ENCODE data around the gene FKBP11.

FKBP11 gene

DNA sequence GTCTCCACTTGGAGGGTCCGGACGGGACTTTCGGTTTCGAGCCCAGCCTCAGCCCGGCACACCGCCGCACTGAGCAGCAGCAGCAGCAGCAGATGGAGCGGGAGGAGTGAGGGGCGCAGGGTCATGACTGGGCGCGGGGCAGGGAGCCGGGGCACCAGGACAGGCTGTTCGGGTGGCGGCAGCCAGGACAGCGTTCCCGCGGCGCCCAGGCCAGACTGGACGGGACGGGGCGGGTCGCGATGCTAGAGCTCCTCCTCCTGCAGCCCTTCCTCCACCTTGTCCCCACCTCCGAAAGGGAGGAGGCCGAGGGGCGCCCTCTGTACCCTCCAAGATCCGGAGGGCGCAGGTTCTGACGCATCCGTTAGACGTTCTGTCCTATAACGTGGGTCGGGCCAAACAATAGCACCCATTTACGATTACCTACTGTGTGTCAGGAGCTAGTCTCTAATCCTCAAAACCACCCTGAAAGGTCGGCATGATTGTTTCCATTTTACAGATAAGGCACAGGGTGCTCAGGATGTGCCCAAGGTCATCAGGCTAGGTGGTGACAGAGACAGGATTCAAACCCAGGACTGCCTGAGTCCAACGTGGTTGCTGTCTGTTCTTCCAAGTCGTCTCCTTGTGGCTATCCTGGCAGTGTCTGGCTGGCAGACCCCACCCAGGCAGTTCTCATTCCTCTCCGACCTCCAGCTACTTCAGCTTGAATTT lies at the start of gene FKBP11:
FKBP11 (minus strand) TSS at position 189 of the 708 bp plus-strand sequence; CDS start at position 125, 64 bp downstream.
- DNase-seq, result peak; percentile 63

DNA sequence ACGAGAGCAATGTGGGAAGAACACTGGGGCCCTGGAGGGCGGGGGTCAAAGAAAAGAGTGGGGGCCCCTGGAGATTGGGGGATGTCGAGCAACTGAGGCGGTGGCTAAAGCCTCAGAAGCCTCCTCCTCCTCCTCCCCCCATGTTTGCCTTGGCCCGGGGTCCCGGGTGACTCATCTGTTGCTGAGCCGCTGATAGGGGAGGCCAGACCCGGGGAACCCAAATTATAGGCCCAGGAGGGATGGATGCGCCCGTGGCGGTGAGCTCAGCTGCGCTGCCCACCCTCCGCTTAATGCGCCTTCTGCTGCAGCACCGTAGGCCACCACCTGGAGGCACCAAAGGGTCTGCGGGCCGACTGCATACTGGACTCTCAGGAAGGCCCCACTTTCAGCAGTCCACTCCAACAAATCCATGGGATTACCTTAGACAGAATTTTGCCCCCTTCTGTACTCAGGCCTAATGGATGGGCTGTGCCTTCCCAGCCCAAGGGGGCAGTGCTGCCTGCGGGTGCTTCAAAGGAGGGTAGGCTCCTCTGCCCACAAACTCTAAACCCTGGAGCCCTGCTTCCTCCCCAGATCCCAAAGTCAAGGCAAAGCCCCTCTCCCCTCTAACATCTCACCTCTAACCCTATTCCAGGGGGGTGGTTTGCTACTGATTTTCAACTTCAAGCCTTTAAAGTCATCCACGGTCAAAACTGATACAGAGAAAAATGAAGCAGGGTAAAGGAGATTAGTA lies 48.8 kb upstream of the FKBP11 start:
- peak; percentile 33 for DNase-seq

DNA sequence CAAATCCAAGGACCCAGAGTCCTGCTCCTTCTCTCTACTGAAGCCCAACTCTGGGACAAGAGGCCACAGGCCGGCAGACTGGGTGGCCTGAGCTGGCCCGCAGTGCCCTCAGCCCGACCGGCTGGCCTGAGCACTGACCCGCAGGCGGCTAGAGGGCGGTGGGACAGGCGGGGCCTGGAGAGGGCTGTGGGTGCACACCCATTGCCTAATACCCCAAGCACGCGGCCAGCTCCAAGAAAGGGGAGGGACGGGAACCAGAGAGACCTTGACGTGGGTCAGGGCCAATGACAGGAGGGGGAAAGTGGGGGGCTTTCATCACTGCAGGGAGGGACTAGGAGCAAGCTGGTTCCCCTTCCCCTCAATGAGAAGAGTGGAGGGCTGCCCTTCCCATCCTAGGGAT lies 48.2 kb upstream of the FKBP11 start:
- DNase-seq, result no peak

DNA sequence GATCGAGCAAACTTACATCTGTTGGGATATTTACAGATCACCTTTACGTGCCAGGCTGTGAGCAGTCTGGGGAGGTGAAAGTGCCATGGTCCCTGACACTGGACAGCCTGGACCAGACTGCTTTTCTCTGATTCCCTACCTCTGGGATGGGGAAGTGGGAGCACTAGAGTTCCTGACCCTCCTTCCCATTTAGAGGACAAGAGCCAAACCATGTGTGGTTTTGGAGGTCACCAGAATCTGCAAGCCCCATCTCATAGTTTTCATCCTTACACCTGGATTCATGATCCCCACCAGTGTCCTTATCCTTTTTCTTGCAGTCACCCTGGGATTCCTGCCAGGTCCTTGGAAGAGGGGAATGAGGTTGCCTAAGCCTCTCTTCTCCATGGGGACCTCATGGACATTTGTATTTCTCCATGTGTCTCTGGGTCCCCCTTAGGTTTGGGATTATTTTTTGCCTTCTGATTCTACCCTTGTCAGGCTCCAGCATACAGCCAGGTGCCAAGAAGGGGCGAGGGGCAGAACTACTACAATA lies 47.7 kb upstream of the FKBP11 start:
- no peak for DNase-seq

DNA sequence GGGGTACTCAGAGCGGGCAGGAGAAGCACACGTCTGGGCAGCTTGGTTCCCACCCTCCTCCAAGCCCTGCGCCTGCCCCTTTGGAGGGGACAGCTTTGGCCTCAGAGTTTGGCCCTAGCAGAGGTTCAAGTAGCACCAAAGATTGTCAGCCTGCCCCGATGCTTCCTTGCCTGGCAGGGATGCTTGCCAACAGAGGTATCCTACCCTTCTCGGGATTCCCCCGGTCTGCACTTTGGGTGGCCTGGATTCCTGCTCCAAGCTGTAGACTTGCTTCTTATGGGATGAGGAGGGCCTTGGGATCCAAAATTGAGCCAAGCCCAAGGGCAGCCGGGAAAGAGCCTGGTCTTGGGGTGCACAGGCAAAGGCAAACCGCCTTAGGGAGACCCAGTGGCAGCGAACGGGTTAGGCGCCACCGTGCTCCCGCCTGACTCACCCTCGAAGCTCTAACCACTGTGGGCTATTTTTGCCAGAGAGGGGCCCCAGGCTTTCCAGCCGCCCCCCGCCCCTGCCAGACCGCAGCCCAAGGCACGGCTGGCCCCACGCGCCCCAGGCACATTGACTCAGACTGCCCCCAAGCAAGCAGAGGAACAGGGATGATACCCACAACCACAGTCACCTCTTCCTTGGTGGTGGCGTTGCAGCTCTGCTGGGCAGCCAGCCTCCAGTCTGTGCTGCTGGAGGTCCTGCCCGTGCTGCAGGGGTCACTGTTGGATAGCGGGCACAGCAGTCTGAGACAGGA lies 47.1 kb upstream of the FKBP11 start:
- no peak for DNase-seq

DNA sequence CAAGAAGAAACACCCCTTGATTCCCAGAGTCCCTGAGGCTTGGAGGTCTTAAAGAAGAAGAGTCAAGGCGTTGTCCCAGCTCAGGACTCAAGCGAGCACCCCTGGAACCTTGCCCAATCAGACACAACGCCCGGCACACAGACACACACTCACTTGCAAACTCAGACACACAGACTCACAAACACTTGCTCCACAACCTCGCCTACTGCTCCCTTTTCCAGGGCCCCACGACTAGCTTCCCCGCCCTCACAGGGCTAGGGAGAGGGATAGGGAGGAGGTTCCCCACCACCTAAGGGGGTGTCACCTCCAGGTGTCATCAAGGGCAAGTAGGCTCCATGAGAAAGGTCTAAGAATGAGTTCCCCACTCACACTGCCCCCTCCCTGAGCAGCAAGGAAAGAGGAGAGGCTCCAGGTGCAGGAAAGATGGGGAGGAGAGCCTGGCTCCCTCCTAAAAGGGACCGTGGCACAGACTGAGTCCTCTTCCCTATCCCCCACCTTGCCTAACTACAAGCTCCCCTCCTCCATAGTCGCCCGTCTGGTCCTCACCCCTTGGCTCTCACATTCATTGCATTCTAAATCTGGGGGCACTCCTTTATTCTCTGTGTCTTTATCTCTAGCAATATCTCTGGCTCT lies 45.5 kb upstream of the FKBP11 start:
- no peak for DNase-seq

DNA sequence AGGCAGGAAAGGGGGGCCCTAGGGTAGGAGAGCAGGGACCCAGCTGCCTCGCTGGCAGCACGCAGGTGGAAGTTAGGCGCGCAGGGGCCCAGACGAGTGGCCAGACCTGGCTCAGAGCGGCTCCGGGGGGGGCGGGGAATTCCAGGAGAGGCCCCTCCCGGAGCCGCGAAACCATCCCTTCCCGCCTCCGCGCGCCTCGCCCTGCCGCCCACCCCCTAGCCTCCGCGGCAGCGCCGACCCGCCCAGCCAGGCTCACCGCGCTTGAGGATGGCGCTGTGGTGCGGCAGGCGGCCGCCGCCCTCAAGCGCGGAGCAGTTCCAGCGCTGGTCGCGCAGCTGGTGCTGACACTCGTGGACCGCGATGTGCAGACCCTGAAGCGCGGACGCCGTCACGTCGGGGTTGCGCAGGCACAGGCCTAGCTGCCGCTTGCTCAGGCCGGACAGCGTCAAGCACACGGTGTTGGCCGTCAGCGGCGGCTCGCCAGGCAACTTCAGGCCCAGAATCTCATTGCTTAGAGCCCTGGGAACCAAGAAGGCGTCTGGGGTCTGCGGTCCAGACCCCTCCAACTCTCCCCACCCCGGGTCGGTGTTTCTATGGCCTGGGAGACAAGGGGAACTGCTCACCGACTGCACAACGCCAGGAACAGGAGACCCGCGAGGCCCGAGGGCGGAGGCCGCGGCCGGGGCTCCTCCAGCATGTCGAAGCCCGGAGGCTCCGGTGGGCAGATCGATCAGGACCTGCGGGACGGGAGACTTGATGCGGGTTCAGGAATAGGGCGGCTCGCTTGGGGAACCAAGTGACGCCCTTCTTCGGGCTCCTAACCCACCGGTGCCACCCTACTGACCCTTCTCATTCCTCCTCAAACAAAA lies 44.8 kb upstream of the FKBP11 start:
- peak; percentile 34 for DNase-seq

DNA sequence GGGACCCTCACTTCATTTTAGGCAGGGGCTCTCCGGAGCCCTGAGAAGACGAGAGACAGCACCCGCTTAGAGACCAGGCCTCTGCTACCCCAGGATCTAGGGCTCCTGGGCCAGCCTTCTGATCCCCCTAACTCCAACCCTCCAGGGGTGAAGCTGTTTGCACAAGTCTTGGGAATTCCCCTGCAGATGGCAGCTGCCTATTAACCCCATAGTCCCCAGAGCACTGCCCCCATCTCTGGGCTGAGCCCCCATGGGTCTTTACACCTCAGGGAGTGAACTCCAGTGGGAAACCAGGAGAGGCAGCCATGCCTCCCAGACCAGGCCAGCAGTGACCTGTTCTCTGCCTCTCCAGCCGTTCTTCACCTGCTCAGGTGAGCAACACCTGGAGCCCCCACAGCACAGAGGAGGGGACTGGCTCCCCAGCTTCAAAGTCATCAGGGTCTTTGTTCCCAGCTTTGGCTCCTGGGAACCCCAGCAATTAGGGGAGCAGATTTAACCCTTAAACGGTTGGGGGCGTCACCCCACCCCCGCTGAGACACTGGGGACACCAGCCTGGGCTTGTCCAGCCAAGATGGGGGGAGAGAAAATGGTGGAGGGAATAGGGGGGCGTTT lies 44.0 kb upstream of the FKBP11 start:
- DNase-seq, result no peak

DNA sequence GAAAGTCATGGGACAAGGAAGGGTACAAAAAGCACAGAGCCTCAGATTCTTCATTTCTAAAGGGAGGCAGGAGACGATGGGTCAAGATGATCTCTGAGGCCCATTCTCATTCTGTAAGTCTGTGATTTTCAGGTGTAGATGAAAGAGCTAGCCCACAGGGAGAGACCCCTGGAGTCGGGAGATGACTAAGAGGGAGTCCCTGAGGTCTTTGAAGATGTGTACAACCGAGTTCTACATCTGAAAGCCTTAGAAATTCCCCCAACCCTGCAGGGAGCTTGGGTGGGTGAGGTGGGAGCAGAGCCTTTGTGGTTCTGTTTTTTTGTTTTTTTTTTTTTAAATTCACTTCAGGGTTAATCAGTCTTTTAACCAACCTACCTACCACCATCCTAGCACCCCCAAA lies 43.2 kb upstream of the FKBP11 start:
- no peak for DNase-seq

DNA sequence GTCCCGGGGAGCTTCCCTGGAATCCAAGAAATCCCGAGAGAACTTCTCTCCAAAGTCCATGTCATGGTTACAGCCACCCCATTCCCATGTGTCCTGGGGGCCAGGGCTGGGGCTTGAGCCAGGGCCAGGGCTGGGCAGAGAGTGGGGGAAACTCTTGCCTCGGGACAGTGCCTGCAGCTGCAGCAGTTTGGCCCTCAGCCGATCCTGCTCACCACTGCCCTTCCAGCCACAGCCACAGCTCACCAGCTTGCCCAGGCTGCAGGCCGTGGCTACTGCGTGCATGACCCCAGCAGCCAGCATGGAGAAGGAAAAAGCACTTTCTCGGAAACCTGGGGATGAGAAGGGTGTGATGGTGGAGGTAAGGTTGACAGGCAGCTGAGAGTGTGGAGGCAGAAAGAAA lies 42.7 kb upstream of the FKBP11 start:
- DNase-seq, result no peak

DNA sequence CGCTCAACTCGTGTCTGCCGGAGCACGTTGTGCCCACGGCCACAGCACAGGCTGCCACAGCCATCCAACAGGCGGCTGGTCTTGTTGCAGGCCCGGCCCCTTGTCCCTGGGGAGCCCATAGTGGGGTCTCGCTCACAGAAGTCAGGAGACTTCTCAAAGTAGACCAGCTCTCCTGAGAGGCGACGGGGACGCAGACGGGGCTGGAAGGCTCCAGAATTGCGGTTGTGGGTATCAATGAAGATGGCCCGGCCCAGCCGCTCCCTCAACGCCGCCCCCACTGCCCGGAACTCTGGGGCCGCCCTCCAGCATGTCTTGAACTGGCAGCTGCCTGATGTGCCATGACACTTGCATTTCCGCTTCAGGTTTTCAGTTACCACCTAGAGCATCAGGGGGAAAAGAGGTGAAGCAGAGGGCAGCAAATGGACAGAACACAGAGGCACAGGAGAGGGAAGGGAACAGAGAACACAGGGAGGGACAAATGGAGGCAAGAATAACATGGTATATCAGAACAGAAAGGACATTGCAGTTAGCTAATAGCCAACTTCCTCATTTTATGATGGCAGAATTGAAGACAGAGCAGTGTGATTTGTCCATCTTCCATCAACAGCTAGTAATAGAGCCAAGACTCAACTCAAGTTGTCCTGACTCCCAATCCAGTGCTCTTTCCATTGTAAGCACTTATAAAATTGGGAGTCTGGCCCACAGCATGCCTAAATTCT lies 41.0 kb upstream of the FKBP11 start:
- DNase-seq, result no peak

DNA sequence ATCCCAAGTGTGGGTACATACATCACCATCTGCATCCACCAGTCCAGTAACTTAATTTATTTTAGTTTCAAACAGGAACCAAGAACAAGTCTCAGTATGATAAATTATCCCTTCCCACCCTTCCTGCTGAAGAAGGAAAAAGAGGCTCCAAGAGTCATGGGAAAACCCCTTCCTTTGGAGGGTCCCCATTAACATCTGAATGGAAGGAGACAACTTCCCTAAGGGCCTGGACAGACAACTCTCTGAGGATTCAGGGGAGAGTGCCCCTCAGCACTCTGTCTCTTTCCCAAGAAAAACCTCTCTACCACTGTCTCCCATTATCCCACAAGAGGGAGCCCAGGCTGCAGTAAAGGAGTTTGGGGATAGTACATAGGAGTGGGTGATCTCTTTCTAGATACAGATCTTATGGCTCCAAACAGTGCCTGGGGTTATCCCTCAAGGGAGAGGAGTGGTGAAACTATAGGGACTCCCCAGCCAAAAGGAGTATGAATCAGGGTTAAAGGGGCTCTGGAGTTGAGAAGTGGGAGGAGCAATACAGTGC lies 40.1 kb upstream of the FKBP11 start:
- DNase-seq, result no peak

DNA sequence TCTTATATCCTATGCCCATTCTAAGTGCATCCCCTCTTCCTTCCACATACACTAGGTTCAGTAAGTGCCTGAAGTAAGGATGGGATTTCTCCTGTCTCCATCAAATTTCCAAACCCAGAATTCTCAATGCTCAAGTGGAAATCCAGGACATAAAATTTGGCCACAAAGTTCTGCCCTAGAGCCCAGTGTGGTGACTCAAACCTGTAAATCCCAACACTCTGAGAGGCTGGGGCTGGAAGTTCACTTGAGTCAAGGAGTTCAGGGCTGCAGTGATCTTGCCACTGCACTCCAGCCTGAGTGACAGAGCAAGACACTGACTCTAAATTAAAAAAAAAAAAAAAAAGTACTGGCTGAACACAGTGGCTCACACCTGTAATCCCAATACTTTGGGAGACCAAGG lies 36.5 kb upstream of the FKBP11 start:
- no peak for DNase-seq

DNA sequence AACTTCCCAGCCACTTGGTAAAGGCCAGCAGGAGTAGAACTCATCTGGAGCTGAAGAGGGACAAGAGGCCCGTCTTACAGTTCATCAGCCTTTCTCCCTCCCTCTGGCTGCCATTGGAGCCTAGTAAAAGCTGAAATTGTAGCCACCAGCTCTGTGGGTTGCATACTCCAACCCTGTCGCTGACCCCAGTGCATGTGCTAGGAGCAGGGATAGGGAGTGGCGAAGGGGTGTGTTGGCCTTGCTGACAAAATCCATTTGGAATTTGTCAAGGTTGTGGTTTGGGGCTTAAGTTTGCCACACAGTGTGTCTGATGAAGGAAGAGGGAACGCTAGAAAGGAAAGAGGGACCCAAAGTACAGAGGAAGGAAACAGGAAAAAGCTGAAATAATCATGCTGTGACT lies 36.0 kb upstream of the FKBP11 start:
- DNase-seq, result no peak

DNA sequence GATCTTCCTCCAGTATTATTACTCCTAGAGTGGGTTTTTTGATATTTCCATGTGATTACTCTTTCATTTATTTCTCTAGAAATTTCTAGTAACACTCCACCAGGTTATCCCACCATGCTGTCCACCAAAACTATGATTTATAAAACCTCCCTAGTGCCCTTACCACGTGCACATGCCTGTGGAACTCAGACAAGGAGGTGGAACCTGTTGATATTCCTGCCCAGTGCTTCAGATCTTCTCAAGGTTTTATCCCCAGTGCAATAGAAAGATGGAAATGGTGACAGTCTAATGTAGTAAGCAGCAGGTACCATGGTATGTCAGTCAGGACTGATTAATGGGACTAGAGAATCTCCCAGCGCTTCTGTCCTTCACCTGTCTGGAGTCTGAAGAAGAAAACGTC lies 35.5 kb upstream of the FKBP11 start:
- no peak for DNase-seq

DNA sequence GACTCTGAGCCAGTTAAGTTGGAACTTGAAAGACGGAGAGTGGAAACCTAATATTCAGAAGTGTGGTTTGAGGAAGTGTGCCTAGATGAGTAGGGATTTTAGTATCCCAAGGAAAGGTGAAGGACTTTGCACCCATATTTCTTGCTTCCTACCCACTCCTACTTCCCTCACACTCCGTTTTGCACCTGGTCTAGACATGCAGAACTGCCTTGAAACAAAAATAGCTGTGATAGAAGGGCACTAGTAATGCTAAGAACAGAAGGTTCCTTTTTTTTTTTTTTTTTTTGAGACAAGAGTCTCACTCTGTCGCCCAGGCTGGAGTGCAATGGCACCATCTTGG lies 32.7 kb upstream of the FKBP11 start:
- no peak for DNase-seq

DNA sequence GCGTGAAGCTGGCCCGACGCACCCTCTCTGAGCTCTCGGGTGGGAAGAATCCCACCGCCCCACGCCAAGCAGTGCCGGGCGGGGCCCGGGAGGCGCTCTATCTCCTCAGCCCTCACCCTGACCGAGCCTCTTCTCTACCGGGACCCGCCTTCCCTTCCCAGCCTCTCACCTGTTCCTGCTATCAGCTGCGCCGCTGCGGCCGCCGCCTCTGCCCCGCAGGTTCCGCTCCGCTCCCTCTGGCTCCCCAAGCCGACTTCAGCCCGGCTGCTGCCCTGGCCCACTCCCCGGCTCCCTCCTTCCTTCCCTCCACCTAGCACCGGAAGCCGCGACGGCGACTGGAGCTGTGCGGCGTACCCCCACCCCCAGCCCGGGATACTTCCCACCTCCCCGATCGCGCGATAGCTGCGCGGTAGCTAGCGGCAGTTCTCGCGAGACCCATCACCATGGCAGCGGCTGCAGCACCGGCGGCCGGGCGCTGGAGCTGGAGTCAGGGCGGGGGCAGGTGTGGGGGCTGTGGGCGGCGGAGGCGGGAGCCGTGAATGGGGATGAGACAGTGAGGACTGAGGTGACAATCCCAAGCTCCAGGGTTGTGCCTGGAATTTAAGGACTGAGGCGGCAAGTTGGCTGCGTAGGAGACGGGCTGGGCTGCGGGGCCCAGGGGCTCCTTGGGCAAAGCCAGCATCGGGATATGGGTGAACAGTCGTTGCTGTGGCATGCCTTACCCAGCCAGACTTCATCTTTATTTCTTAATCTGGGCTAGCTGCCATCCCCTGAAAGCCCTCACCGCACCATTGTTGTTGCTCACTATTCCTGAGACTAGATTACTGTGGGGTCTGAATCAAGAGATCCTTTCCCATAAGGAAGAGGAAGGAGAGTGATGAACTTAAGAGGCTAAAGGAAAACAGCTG lies 32.1 kb upstream of the FKBP11 start, which contains the start of gene ARF3:
ARF3 (minus strand) TSS at position 347 of the 908 bp plus-strand sequence. CDS start 16,392 bp downstream, outside the sequence.
- peak; percentile 91 for DNase-seq

DNA sequence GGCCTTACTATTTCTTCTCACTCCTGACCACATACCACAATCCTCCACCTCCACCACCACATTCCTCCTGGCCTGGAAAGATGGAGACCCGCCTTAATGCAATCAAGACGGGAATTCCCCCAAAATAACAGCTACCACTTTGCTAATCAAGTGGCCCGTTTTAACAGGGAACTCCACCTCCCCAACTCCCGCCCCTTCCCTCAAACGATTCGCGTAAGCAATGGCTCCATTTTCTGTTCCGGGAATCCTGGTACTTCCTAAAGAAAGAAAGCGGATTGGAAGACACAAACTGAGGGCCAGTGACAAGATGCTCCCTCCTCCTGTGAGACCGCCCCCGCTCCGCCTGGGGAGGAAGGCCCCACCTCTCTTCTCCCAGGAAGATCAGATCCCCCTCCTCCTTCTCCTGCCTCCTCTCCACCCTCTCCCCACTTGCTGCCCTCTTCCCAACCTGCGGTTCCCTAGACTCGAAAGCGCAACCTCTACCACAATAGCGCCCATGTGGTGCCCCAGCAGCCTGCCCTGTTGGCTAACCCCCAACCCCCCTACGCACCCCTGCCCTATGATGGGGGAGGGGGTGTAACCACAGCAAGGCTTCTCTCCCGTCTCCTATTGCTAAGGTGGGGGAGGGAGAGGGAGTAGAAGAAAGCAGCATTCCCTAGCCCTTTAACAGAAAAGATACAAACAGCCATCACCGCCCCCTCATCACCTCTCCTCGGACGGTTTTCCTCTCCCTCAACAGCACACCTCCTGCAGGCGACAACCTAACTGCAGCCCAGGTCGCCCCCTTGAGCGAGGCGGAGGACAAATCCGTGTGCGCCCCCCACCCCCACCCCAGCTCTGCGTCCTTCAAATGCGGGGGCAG lies 31.2 kb upstream of the FKBP11 start:
- no peak for DNase-seq

Data from activated CD4-positive, alpha-beta T cell treated with anti-CD3 and anti-CD28 coated beads, Interleukin-2, amount 50 U/mL, for 1 hour (primary cell).